ENCODE data around the gene PPP2R3B.

The PPP2R3B gene

DNA sequence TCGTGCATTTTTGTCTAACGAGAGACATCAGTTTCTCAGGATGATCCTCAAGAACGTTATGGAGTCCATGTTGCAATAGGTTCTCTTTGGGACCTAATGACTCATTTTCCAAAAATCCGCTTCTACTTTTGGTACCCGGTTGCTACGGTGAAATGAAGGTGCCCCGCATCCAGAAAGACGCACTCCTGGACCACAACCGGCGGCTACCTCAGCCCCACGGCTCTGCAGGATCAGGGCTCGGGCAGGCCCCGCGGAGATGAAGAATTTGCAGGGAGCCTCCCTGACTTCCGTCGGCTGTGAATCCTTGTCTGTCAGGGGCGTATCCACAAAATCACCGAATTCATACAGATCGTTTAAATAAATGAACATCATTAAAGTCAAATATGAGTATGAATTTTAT is 83.7 kb downstream of the PPP2R3B start:
- TF ChIP-seq FOXM1 (IDR thresholded peaks at IDR 0.05; ENCODE audit: borderline replicate concordance) (no peak), SUZ12 (IDR thresholded peaks at IDR 0.05) (no peak), ZNF384 (IDR thresholded peaks at IDR 0.05) (no peak), FOXA1 (IDR thresholded peaks at IDR 0.05) (no peak), BHLHE40 (IDR thresholded peaks at IDR 0.05; ENCODE audit: borderline replicate concordance) (no peak), L3MBTL2 (conservative IDR thresholded peaks at IDR 0.05) (no peak), TARDBP (IDR thresholded peaks at IDR 0.05) (no peak), FOXK2 (IDR thresholded peaks at IDR 0.05) (no peak), LEF1 (IDR thresholded peaks at IDR 0.05; ENCODE audit: borderline replicate concordance) (no peak), NFRKB (IDR thresholded peaks at IDR 0.05) (no peak), SP1 (IDR thresholded peaks at IDR 0.05) (no peak), ELF4 (IDR thresholded peaks at IDR 0.05) (no peak), ARNT (IDR thresholded peaks at IDR 0.05) (no peak), HDGF (IDR thresholded peaks at IDR 0.05; ENCODE audit: borderline replicate concordance) (no peak)
- TF ChIP-seq, protein P1, sequence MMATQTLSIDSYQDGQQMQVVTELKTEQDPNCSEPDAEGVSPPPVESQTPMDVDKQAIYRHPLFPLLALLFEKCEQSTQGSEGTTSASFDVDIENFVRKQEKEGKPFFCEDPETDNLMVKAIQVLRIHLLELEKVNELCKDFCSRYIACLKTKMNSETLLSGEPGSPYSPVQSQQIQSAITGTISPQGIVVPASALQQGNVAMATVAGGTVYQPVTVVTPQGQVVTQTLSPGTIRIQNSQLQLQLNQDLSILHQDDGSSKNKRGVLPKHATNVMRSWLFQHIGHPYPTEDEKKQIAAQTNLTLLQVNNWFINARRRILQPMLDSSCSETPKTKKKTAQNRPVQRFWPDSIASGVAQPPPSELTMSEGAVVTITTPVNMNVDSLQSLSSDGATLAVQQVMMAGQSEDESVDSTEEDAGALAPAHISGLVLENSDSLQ (IDR thresholded peaks at IDR 0.05), result no peak
- ChIA-PET POLR2A (no interaction called here), CTCF (no interaction called here)
- DNase-seq (ENCODE audit: extremely low spot score), result no peak

DNA sequence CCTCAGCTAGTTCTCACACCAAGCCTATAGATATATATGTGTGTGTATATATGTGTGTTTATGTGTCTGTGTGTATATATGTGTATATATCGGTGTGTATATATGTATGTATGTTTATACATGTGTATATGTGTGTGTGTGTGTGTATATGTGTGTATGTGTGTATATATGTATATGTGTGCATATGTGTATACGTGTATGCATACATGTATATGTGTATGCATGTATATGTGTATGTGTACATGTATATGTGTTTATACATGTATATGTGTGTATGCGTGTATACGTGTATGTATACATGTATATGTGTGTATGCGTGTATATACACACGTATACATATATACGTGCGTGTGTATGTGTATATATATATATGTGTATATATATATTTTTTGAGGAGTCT is 86.4 kb downstream of the PPP2R3B start:
- CTCF ChIA-PET, result no interaction called here
- DNase-seq (ENCODE audit: extremely low spot score), result no peak
- TF ChIP-seq ELF4 (IDR thresholded peaks at IDR 0.05) (no peak), LEF1 (IDR thresholded peaks at IDR 0.05; ENCODE audit: borderline replicate concordance) (no peak), TARDBP (IDR thresholded peaks at IDR 0.05) (no peak), SP1 (IDR thresholded peaks at IDR 0.05) (no peak), FOXA1 (IDR thresholded peaks at IDR 0.05) (no peak), CTBP1 (IDR thresholded peaks at IDR 0.05; ENCODE audit: borderline replicate concordance) (no peak), ZNF384 (IDR thresholded peaks at IDR 0.05) (no peak), BHLHE40 (IDR thresholded peaks at IDR 0.05; ENCODE audit: borderline replicate concordance) (no peak), SUZ12 (IDR thresholded peaks at IDR 0.05) (no peak), NFRKB (IDR thresholded peaks at IDR 0.05) (no peak), L3MBTL2 (conservative IDR thresholded peaks at IDR 0.05) (no peak), ARNT (IDR thresholded peaks at IDR 0.05) (no peak)
- POLR2A ChIA-PET, result no interaction called here

DNA sequence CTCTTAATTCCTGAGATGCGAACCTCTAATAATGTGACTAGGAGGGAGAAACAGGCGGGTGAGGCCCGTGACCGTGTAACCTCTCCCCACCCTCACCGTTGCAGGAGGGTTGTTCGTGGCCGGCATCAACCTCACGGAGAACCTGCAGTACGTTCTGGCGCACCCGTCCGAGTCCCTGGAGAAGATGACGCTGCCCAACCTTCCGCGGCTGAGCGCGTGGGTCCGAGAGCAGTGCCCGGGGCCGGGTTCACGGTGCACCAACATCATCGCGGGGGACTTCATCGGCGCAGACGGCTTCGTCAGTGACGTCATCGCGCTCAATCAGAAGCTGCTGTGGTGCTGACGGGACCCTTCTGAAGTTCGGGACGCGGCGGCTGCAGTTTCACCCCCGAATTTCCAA is 87.7 kb downstream of the PPP2R3B start:
- no peak for TF ChIP-seq FOXK2 (IDR thresholded peaks at IDR 0.05)
- TF ChIP-seq NFRKB (IDR thresholded peaks at IDR 0.05), result no peak
- no peak for TF ChIP-seq ELF4 (IDR thresholded peaks at IDR 0.05)
- no peak for TF ChIP-seq CTBP1 (IDR thresholded peaks at IDR 0.05; ENCODE audit: borderline replicate concordance)
- TF ChIP-seq L3MBTL2 (conservative IDR thresholded peaks at IDR 0.05), result no peak
- TF ChIP-seq LEF1 (IDR thresholded peaks at IDR 0.05; ENCODE audit: borderline replicate concordance), result no peak
- TF ChIP-seq ARNT (IDR thresholded peaks at IDR 0.05), result no peak
- TF ChIP-seq FOXA1 (IDR thresholded peaks at IDR 0.05), result no peak
- TF ChIP-seq, protein P1 (IDR thresholded peaks at IDR 0.05), result no peak
- no peak for TF ChIP-seq HDGF (IDR thresholded peaks at IDR 0.05; ENCODE audit: borderline replicate concordance)
- TF ChIP-seq BHLHE40 (IDR thresholded peaks at IDR 0.05; ENCODE audit: borderline replicate concordance), result no peak
- TF ChIP-seq SUZ12 (IDR thresholded peaks at IDR 0.05), result no peak
- no peak for TF ChIP-seq FOXM1 (IDR thresholded peaks at IDR 0.05; ENCODE audit: borderline replicate concordance)
- no peak for TF ChIP-seq SP1 (IDR thresholded peaks at IDR 0.05)
- ChIA-PET CTCF (no interaction called here), POLR2A (no interaction called here)
- no peak for DNase-seq (ENCODE audit: extremely low spot score)

DNA sequence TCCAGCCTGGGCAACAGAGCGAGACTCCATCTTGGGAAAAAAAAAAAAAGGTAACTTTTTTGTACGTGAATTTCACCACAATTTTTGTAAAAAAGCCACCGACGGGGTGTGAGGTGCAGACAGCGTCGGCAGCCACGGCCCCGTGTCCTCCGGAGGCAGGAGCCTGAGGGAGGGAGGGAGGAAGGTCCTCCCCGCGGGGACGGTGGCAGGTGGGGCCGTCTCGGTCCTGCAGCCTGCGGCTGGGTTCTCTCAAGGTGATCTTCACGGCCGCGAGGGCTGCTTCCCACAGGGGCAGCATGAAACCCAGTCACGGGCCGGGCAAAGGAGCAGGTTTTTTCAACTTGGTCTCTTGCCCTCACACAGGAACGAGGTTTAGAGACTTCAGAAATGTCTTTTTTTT is 91.6 kb downstream of the PPP2R3B start:
- DNase-seq (ENCODE audit: extremely low spot score), result no peak
- POLR2A ChIA-PET, result no interaction called here
- CTCF ChIA-PET, result no interaction called here
- TF ChIP-seq HDGF (IDR thresholded peaks at IDR 0.05; ENCODE audit: borderline replicate concordance) (no peak), SP1 (IDR thresholded peaks at IDR 0.05) (no peak), ARNT (IDR thresholded peaks at IDR 0.05) (no peak), CTBP1 (IDR thresholded peaks at IDR 0.05; ENCODE audit: borderline replicate concordance) (no peak), FOXA1 (IDR thresholded peaks at IDR 0.05) (no peak), L3MBTL2 (conservative IDR thresholded peaks at IDR 0.05) (no peak), LEF1 (IDR thresholded peaks at IDR 0.05; ENCODE audit: borderline replicate concordance) (no peak), ELF4 (IDR thresholded peaks at IDR 0.05) (no peak), SUZ12 (IDR thresholded peaks at IDR 0.05) (no peak)
- TF ChIP-seq, protein P1 (IDR thresholded peaks at IDR 0.05), result no peak

DNA sequence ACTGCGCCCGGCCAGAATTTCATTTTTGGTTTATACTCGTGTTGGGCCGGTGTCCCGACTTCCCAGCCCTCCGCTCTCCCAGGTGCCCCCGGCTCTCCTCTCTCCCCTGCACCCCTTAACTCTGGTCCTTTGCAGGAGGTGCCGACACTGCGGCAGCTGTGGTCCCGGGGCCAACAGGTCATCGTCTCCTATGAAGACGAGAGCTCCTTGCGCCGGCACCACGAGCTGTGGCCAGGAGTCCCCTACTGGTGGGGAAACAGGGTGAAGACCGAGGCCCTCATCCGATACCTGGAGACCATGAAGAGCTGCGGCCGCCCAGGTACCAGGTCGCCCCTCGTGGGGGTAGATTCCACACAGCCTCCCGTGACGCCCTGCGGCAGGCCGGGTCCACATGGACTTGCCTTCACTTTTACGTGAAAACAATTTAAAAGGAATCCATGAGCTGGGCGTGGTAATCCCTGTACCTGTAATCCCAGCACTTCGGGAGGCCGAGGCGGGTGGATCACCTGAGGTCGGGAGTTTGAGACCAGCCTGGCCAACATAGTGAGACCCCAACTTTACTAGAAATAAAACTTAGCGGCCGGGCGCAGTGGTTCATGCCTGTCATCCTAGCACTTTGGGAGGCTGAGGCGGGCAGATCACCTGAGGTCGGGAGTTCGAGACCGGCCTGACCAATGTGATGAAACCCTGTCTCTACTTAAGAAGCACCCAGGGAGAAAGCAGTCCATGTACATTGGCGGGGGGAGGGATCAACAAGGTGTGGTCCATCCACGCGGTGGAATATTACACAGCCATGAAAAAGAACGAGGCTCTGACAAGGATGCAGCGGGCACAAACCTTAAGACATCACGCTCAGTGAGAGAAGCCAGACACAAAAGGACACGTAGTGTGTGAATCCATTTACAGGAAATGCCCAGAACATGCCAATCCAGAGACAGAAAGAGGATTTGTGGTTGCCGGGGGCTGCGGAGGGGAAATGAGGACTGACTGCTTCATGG is 93.5 kb downstream of the PPP2R3B start:
- CTCF ChIA-PET, result no interaction called here
- DNase-seq (ENCODE audit: extremely low spot score), result no peak
- TF ChIP-seq ARNT (IDR thresholded peaks at IDR 0.05) (no peak), FOXK2 (IDR thresholded peaks at IDR 0.05) (no peak), SUZ12 (IDR thresholded peaks at IDR 0.05) (no peak), FOXM1 (IDR thresholded peaks at IDR 0.05; ENCODE audit: borderline replicate concordance) (no peak), BHLHE40 (IDR thresholded peaks at IDR 0.05; ENCODE audit: borderline replicate concordance) (no peak), ZNF384 (IDR thresholded peaks at IDR 0.05) (no peak), TARDBP (IDR thresholded peaks at IDR 0.05) (no peak), SP1 (IDR thresholded peaks at IDR 0.05) (no peak), HDGF (IDR thresholded peaks at IDR 0.05; ENCODE audit: borderline replicate concordance) (no peak), CTBP1 (IDR thresholded peaks at IDR 0.05; ENCODE audit: borderline replicate concordance) (no peak), L3MBTL2 (conservative IDR thresholded peaks at IDR 0.05) (no peak)
- TF ChIP-seq, protein P1 (IDR thresholded peaks at IDR 0.05), result no peak
- POLR2A ChIA-PET, result no interaction called here
